Adipocyte (in vitro differentiated cells): ENCODE data around the gene SLC2A8.

ENCODE experiments used
- DNase-seq: peaks from one replicate; pipeline ENCODE4 v3.0.0-alpha.2; 2015; ENCODE audit warnings: low read depth
- H3K27me3 ChIP-seq: replicated peaks from 2 replicates; pipeline ENCODE4 v1.7.0; 2013; ENCODE audit warnings: mild to moderate bottlenecking, low read length, moderate library complexity; ENCODE audit not compliant: control insufficient read depth, insufficient read depth
- H3K36me3 ChIP-seq: 2 replicates; pipeline ENCODE4 v1.7.0; 2013; ENCODE audit warnings: low read length, mild to moderate bottlenecking, moderate library complexity; ENCODE audit not compliant: control insufficient read depth, insufficient read depth, severe bottlenecking
- H3K4me1 ChIP-seq: 2 replicates; pipeline ENCODE4 v1.7.0; 2013; ENCODE audit warnings: mild to moderate bottlenecking, low read length, moderate library complexity; ENCODE audit not compliant: control insufficient read depth, insufficient read depth
- H3K4me3 ChIP-seq: 2 replicates; pipeline ENCODE4 v1.7.0; 2013; ENCODE audit warnings: mild to moderate bottlenecking, low read length, moderate library complexity
- H3K9ac ChIP-seq: 2 replicates; pipeline ENCODE4 v1.7.0; 2013; ENCODE audit warnings: mild to moderate bottlenecking, low read length, moderate library complexity
- H3K9me3 ChIP-seq: 2 replicates; pipeline ENCODE4 v1.7.0; 2013; ENCODE audit warnings: mild to moderate bottlenecking, low read length, moderate library complexity; ENCODE audit not compliant: control insufficient read depth

SLC2A8 gene

GRCh38 chr9:127396808-127397645 lies at the start of gene SLC2A8:
Gene SLC2A8, plus strand, starts transcription at chr9:127397169. Its CDS starts 62 bp downstream, at chr9:127397231.
- no peaks in the 10 kb centered on the region for H3K4me1 ChIP-seq
- DNase-seq: peak; percentile 100
- peaks cover 75% of the 10 kb centered on the region for H3K27me3 ChIP-seq
- H3K4me3 ChIP-seq: peak within 1 kb of the TSS; percentile 22
- no peaks in the 10 kb centered on the region for H3K36me3 ChIP-seq
- H3K9ac ChIP-seq: no peak within 1 kb of the TSS
- no peaks in the 10 kb centered on the region for H3K9me3 ChIP-seq

- Histone ChIP-seq H3K36me3 (no peaks in the 10 kb centered on the region), H3K4me3 (no peak overlapping the region), H3K27me3 (peaks cover 72% of the 10 kb centered on the region), H3K9me3 (no peaks in the 10 kb centered on the region), H3K9ac (no peak overlapping the region), H3K4me1 (no peaks in the 10 kb centered on the region)
- peak; percentile 71 for DNase-seq
Observed at GRCh38 chr9:127347831-127348776, 48.9 kb upstream of the SLC2A8 start.

GRCh38 chr9:127349483-127350113 lies 47.4 kb upstream of the SLC2A8 start:
- Histone ChIP-seq H3K4me3 (no peak overlapping the region), H3K36me3 (no peaks in the 10 kb centered on the region), H3K27me3 (peaks cover 68% of the 10 kb centered on the region), H3K9ac (no peak overlapping the region), H3K9me3 (no peaks in the 10 kb centered on the region), H3K4me1 (no peaks in the 10 kb centered on the region)
- DNase-seq: no peak

- H3K9me3 ChIP-seq: no peaks in the 10 kb centered on the region
- H3K4me1 ChIP-seq: no peaks in the 10 kb centered on the region
- H3K4me3 ChIP-seq: no peak overlapping the region
- H3K9ac ChIP-seq: no peak overlapping the region
- H3K36me3 ChIP-seq: no peaks in the 10 kb centered on the region
- H3K27me3 ChIP-seq: peaks cover 71% of the 10 kb centered on the region
- no peak for DNase-seq
Observed at GRCh38 chr9:127351182-127352166, 45.5 kb upstream of the SLC2A8 start.

- peaks cover 73% of the 10 kb centered on the region for H3K27me3 ChIP-seq
- DNase-seq: no peak
- no peaks in the 10 kb centered on the region for H3K36me3 ChIP-seq
- no peaks in the 10 kb centered on the region for H3K9me3 ChIP-seq
- no peak overlapping the region for H3K9ac ChIP-seq
- no peak overlapping the region for H3K4me3 ChIP-seq
- no peaks in the 10 kb centered on the region for H3K4me1 ChIP-seq
Observed at GRCh38 chr9:127353882-127354281, 43.1 kb upstream of the SLC2A8 start.

GRCh38 chr9:127356906-127357305 lies 40.1 kb upstream of the SLC2A8 start:
- Histone ChIP-seq H3K27me3 (peaks cover 72% of the 10 kb centered on the region), H3K4me3 (no peak overlapping the region), H3K36me3 (no peaks in the 10 kb centered on the region), H3K4me1 (no peaks in the 10 kb centered on the region), H3K9ac (no peak overlapping the region), H3K9me3 (no peaks in the 10 kb centered on the region)
- no peak for DNase-seq

- Histone ChIP-seq H3K4me1 (no peaks in the 10 kb centered on the region), H3K36me3 (no peaks in the 10 kb centered on the region), H3K9ac (no peak overlapping the region), H3K9me3 (no peaks in the 10 kb centered on the region), H3K27me3 (peaks cover 71% of the 10 kb centered on the region), H3K4me3 (no peak overlapping the region)
- no peak for DNase-seq
Observed at GRCh38 chr9:127358023-127358535, 38.9 kb upstream of the SLC2A8 start.

- Histone ChIP-seq H3K36me3 (no peaks in the 10 kb centered on the region), H3K4me3 (no peak overlapping the region), H3K27me3 (peaks cover 71% of the 10 kb centered on the region), H3K4me1 (no peaks in the 10 kb centered on the region), H3K9ac (no peak overlapping the region), H3K9me3 (no peaks in the 10 kb centered on the region)
- DNase-seq: no peak
Observed at GRCh38 chr9:127358770-127359169, 38.2 kb upstream of the SLC2A8 start.

- H3K27me3 ChIP-seq: peaks cover 74% of the 10 kb centered on the region
- no peak for DNase-seq
Observed at GRCh38 chr9:127360250-127360649, 36.7 kb upstream of the SLC2A8 start.

GRCh38 chr9:127360829-127361228 lies 36.1 kb upstream of the SLC2A8 start:
- Histone ChIP-seq H3K4me1 (no peaks in the 10 kb centered on the region), H3K27me3 (peaks cover 74% of the 10 kb centered on the region), H3K4me3 (no peak overlapping the region), H3K9me3 (no peaks in the 10 kb centered on the region), H3K9ac (no peak overlapping the region), H3K36me3 (no peaks in the 10 kb centered on the region)
- DNase-seq: peak; percentile 24

More at GRCh38 chr9:127360250-127360649, 36.7 kb upstream of the SLC2A8 start:
- Histone ChIP-seq H3K9me3 (no peaks in the 10 kb centered on the region), H3K4me1 (no peaks in the 10 kb centered on the region), H3K9ac (no peak overlapping the region), H3K4me3 (no peak overlapping the region), H3K36me3 (no peaks in the 10 kb centered on the region)
